ENCODE data around the gene PIGC.

DNA sequence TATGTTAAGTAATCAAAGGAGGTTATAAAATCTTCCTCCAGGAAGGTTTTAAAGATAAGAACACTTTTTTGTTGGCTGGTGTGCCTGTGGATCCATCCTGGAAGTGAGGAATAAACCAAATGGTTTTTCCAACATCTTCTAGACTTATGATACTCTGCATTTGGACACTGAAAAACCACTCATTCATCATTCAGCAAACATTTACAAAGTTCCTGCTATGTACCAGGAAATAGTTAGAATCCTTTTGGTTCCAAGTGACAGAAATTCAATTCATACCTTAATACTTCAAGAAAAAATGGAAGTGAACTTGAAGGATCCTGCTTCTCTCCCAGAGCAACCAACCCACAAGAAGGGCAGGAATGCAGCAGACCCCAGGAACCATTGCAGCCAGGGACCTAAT is 39.6 kb upstream of the PIGC start:
- TF ChIP-seq, protein P1, sequence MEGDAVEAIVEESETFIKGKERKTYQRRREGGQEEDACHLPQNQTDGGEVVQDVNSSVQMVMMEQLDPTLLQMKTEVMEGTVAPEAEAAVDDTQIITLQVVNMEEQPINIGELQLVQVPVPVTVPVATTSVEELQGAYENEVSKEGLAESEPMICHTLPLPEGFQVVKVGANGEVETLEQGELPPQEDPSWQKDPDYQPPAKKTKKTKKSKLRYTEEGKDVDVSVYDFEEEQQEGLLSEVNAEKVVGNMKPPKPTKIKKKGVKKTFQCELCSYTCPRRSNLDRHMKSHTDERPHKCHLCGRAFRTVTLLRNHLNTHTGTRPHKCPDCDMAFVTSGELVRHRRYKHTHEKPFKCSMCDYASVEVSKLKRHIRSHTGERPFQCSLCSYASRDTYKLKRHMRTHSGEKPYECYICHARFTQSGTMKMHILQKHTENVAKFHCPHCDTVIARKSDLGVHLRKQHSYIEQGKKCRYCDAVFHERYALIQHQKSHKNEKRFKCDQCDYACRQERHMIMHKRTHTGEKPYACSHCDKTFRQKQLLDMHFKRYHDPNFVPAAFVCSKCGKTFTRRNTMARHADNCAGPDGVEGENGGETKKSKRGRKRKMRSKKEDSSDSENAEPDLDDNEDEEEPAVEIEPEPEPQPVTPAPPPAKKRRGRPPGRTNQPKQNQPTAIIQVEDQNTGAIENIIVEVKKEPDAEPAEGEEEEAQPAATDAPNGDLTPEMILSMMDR (IDR thresholded peaks at IDR 0.05) = no peak
- TF ChIP-seq POLR2A (IDR thresholded peaks at IDR 0.05) (no peak), POLR2AphosphoS5 (IDR thresholded peaks at IDR 0.05) (no peak)

All from breast epithelium (tissue), 3 donors.